Measurements from ENCODE around the gene TNS2. TPM values are rescaled to one million over a fixed set of nuclear protein-coding genes. Genes with fewer than 3 reads are reported as not detected.

TNS2 gene
- total and polyA plus RNA-seq, 2 of the 13 experiments (the other 11 are each of a cell fraction or from before 2014, with no cell fraction given), result 8.9 to 20.4 TPM

GRCh38 chr12:53103860-53104305, 54.0 kb downstream of the TNS2 start (continued):
- no peak for TF ChIP-seq RBFOX2 (IDR thresholded peaks at IDR 0.05; ENCODE audit: low read depth, low read length)
- no peak for TF ChIP-seq ZNF546 (CRISPR knock-in tag; conservative IDR thresholded peaks at IDR 0.05)
- TF ChIP-seq SMYD3 (CRISPR knock-in tag; IDR thresholded peaks at IDR 0.05), result no peak
- TF ChIP-seq ATM (IDR thresholded peaks at IDR 0.05; ENCODE audit: borderline replicate concordance), result no peak
- TF ChIP-seq KLF16 (CRISPR knock-in tag; IDR thresholded peaks at IDR 0.05), result no peak
- no peak for TF ChIP-seq REL (CRISPR knock-in tag; conservative IDR thresholded peaks at IDR 0.05)
- TF ChIP-seq HIC2 (CRISPR knock-in tag; IDR thresholded peaks at IDR 0.05; ENCODE audit: low read depth), result no peak
- TF ChIP-seq JUN (CRISPR knock-in tag; IDR thresholded peaks at IDR 0.05), result no peak
- no peak for TF ChIP-seq AFF4 (CRISPR knock-in tag; IDR thresholded peaks at IDR 0.05)
- peak; percentile 36; the same call in 1 of the 2 replicates for TF ChIP-seq HHEX (CRISPR knock-in tag; IDR thresholded peaks at IDR 0.05)
- TF ChIP-seq SP140L (CRISPR knock-in tag; IDR thresholded peaks at IDR 0.05; ENCODE audit: borderline replicate concordance), result no peak
- TF ChIP-seq CREM (IDR thresholded peaks at IDR 0.05), result peak; percentile 69; the same call in 1 of the 2 replicates
- no peak for TF ChIP-seq CREM (CRISPR knock-in tag; IDR thresholded peaks at IDR 0.05)
- TF ChIP-seq ZNF30 (CRISPR knock-in tag; IDR thresholded peaks at IDR 0.05), result no peak
- 0 out of 2 replicates have a peak, but pooled peaks have one; percentile 24 for TF ChIP-seq ZBTB7B (CRISPR knock-in tag; IDR thresholded peaks at IDR 0.05)
- TF ChIP-seq, protein P1, sequence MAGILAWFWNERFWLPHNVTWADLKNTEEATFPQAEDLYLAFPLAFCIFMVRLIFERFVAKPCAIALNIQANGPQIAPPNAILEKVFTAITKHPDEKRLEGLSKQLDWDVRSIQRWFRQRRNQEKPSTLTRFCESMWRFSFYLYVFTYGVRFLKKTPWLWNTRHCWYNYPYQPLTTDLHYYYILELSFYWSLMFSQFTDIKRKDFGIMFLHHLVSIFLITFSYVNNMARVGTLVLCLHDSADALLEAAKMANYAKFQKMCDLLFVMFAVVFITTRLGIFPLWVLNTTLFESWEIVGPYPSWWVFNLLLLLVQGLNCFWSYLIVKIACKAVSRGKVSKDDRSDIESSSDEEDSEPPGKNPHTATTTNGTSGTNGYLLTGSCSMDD (CRISPR knock-in tag; IDR thresholded peaks at IDR 0.05), result no peak
- no peak for TF ChIP-seq MBNL3 (CRISPR knock-in tag; conservative IDR thresholded peaks at IDR 0.05)
- peak; percentile 67 for TF ChIP-seq HDAC1 (CRISPR knock-in tag; IDR thresholded peaks at IDR 0.05)
- TF ChIP-seq ZNF629 (CRISPR knock-in tag; conservative IDR thresholded peaks at IDR 0.05), result 0 out of 2 replicates have a peak, but pooled peaks have one; percentile 16
- TF ChIP-seq, protein P2, sequence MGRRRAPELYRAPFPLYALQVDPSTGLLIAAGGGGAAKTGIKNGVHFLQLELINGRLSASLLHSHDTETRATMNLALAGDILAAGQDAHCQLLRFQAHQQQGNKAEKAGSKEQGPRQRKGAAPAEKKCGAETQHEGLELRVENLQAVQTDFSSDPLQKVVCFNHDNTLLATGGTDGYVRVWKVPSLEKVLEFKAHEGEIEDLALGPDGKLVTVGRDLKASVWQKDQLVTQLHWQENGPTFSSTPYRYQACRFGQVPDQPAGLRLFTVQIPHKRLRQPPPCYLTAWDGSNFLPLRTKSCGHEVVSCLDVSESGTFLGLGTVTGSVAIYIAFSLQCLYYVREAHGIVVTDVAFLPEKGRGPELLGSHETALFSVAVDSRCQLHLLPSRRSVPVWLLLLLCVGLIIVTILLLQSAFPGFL (CRISPR knock-in tag; IDR thresholded peaks at IDR 0.05), result no peak
- TF ChIP-seq, protein P3, sequence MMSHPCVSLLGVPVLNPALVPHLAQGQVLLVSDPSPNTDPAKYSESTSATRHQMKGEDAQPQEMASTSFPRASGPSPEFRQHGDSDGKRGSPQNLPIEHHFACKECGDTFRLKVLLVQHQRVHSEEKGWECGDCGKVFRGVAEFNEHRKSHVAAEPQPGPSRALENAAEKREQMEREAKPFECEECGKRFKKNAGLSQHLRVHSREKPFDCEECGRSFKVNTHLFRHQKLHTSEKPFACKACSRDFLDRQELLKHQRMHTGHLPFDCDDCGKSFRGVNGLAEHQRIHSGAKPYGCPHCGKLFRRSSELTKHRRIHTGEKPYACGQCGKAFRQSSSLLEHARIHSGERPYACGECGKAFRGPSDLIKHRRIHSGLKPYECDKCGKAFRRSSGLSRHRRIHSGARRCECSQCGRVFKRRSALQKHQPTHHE (CRISPR knock-in tag; IDR thresholded peaks at IDR 0.05; ENCODE audit: borderline replicate concordance), result no peak
- 0 out of 2 replicates have a peak, but pooled peaks have one; percentile 36 for TF ChIP-seq MED13 (CRISPR knock-in tag; IDR thresholded peaks at IDR 0.05)
- TF ChIP-seq TAF15 (IDR thresholded peaks at IDR 0.05; ENCODE audit: low read depth, low read length, poor library complexity, severe bottlenecking), result no peak
- TF ChIP-seq ZNF446 (CRISPR knock-in tag; IDR thresholded peaks at IDR 0.05), result no peak

Data from HepG2 (cell line).